Left cardiac atrium (tissue), 4 donors: ENCODE results near the gene LRRC23. TPM values are rescaled to one million over a fixed set of nuclear protein-coding genes. Genes with fewer than 3 reads are reported as not detected.
A peak's percentile ranks its signal among the peaks of the same experiment; 100 is the strongest.
"Not testable (repeated sequence)": the region's sequence is repeated elsewhere in the genome, so short reads cannot be mapped to it uniquely, and the experiment has no call there.

Experiments used
- ATAC-seq, 2 donors: fragments of 200-7000 bp; cut with Tn5 transposase; one replicate each; pipeline ENCODE4 v1.9.1; 2020; ENCODE audit warnings: mild to moderate bottlenecking in 2 of 2, moderate library complexity in 2 of 2
- DNase-seq: peaks from one replicate; pipeline ENCODE4 v3.0.0-alpha.2; 2020
- intact Hi-C, 2 donors: fragments of 100-400 bp; cut with DNase I; formaldehyde crosslinking; loops; one replicate each; pipeline versions ENCODE4 v1.14.1 to v1.15.1; 2022 to 2023
- total RNA-seq, 2 donors: library from RNA; stranded (reverse); fragmentation: NEBNext Ultra II Directional; extraction: Animal tissue kit (Norgen Biotek cat#: 25700); gene quantifications; one replicate each; pipeline ENCODE4 v1.2.1, GENCODE V29; 2021
- donor health status: DM: no; HTN: yes; CAD: no.
- donor health status: DM: no; HTN: yes; CAD: no; lungs with severe emphysema.
- donor health status: DM: yes; HTN: yes; CAD: no.
- donor health status: Dilated cardiomyopathy.

LRRC23 gene
- total RNA-seq, 2 donors from 2014 or later: 8.1 to 10.5 TPM

DNA sequence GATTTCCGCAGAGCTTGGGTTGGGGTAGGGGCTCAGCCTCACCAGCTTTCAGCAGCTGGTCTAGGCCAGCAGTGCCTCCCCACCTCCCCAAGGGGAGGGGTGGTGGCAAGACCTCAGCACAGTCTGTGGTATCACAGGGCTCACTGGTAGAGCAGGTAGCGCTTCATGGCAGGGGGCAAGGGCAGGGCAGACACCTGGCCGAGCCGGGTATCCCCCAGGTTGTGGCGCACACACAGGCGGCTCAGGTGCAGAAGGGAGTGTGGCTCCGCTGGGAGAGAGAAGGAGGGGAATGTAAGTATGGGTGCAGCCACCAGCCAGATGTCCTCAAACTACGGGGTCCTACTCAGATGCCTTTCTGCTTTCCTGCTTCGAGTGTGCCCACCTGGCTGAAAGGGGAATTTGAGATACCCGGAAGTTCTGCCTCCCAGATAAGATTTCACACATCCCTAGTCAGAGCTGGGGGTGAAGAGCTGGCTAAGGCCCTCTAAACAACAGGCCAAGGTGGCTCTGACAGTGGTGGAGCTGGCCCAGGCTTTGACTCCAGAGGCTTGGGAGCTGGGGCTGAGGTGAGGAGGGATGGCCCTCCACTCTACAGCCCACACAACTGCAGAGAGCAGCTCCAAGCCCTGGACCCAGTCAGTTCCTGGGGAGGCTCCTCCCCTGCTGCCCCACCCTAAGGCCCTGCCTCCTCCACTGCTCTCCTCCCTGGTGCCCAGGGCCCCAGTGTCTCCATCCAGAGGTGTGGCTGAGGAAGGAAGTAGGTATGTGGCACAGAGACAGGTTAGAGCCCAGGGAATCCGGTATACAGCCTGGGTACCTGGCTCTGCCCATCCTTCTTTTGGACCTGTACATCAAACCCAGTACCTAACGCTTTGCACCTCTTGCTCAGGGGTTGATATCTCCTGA is 33.3 kb upstream of the LRRC23 start:
- intact Hi-C loops: no loop called here
- DNase-seq (peak; percentile 40), ATAC-seq (no peak)

DNA sequence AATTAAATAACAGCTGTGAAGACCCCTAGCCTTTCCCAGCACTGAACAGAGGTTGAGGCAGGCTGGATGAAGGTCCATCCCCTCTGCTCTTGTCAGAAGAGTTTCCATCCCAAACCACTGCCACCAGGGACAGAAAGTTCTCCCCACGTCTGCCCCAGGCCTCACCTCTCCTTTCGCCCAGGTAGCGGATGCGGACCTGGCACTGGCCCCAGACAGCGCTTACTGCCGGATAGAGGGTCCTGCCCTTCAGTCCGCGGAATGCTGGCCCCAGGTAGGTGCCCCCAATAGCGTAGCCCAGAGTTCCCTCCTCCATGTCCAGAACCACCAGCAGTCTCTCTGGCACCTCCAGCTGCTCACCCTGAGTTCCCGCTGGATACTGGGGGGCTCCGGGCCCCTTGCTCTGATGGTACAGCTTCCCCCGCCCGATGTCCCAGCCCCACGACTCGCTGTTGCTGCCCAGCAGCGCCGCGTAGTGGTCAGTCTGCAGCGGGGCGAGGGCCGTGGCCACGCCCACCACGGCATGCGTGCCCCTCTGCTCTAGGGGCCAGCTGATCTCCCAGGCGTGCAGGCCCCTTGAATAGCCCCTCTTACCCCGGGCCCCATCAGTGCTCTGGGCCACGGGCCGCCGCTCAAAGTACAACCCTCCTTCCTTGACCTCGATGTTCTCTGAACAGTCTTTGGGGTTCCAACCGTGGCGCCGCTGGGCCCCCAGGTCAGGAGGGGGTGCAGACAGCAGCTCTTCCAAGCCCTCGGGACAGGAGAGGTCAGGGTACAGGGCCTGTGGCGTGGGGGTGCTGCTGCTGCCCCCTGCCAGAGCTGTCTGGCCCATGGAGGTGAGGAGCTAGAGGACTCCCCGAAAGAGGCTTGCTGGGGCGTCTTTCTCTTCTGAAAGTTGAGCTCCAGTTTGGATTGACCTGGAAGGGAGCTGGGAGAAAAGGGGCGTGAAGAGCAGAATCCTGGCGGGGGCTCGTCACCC is 32.3 kb upstream of the LRRC23 start:
- intact Hi-C loops: loop anchor here in 1 of 2 donors (2.0 kb wide), 1 partner anchor 18 kb away; no protein-coding TSS in a partner anchor
- ATAC-seq (peak; percentile 72 to 76), DNase-seq (peak; percentile 85)

DNA sequence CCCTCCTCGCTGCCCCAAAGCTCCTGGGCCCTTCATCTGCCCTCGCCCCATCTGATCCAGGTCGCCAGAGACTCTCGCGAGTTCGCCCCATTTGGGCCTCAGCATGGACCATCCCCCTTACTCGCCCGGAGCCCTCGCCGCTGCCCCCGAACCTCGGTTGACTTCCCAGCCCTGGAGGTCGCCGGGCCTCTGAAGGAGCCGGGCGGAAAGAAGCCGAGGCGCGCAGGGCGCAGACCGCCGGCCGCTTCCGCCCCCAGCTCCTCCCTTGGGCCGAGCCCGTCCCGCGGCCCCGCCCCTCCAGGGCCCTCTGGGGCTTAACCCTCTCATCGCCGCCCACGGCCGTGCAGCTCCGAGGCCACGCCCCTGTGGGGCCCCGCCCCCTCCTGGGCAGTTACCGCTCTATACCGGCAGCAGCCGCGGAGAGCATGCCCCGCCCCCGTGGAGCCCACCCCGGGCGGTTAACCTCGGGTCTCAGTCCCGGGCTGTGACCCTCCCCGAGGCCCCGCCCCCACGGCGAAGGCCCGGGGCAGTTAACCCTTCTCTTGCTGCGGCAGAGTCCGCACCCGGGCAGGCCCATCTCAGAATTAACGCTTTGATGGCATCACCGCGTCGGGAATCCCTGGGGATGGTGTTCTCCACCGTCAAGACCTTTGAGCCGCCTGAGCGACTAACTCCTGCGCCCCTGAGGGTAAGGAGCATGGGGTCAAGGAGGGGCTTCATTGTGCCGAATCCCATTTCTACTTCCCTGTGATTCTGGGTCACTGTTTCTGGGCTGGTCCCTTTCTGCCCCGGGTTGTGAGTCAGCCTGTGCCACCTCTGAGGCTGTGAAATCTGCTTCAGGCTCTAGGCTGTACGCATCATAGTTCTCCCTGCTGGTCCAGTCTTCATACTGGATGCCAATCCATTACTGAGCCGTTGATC is 31.3 kb upstream of the LRRC23 start, which contains the start of gene SPSB2:
TSS of gene SPSB2 (minus strand) at position 210 of the 921 bp plus-strand sequence. CDS start 402 bp downstream, outside the sequence.
- DNase-seq (peak; percentile 99), ATAC-seq (peak; percentile 94 to 96)
- intact Hi-C loops: loop anchor here in 1 of 2 donors (2.0 kb wide), 1 partner anchor 17 kb away; no protein-coding TSS in a partner anchor

DNA sequence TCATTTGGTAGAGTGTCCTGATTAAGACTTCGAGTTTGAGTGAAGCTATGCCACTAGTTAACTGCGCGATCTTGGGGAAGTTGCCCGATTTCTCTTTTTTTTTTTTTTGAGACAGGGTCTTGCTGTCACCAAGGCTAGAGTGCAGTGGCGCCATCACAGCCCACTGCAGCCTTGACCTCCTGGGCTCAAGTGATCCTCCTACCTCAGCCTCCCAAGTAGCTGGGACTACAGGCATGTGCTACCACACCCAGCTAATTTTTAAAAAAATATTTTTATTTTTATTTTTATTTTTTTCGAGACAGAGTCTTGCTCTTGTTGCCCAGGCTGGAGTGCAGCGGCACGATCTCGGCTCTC is 30.6 kb upstream of the LRRC23 start:
- DNase-seq, ATAC-seq, intact Hi-C loops: not testable (repeated sequence)

DNA sequence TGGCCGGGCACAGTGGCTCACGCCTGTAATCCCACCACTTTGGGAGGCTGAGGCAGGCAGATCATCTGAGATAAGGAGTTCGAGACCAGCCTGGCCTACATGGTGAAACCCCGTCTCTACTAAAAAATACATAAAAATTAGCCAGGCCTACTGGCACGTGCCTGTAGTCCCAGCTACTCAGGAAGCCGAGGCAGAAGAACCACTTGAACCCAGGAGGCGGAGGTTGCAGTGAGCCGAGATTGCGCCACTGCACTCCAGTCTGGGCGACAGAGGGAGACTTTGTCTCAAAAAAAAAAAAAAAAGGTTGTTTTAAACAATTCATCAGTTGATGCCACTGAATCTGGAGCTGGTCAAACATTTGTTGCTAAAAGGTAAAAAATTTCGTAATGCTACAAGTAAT is 24.8 kb upstream of the LRRC23 start:
- ATAC-seq, DNase-seq, intact Hi-C loops: not testable (repeated sequence)

DNA sequence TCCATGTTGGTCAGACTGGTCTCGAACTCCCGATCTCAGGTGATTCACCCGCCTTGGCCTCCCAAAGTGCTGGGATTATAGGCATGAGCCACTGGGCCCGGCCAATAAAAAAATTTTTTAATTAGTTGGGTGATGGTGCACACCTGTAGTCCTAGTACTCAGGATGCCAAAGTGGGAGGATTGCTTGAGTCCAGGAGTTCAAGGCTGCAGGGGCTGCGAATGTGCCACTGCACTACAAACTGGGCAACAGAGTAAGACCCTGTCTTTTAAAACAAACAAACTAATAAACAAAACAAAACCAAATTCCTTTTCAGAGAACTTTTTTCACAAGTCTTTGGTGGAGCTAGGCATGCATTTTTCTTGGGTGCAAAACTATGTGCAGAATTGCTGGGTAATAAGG is 21.4 kb upstream of the LRRC23 start:
- ATAC-seq (no peak), DNase-seq (no peak)
- intact Hi-C loops: no loop called here

DNA sequence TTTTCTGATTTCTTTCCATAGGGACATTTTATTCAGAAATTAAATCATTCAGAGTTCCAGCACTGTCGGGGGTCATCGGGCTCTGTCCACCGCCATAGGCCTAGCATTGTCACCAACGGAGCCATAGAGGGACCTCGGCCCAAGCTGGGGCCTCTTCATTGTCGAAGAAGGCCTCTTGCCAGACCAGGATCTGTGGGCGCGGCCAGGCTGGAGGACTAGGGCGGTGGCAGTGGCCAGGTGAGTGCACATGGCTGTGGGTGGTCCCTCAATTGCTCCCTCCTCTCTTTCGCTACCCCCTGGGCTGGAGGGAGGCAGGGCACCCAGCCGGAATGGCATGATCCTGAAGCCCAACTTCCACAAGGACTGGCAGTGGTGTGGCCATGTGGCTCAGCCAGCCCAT is 20.9 kb upstream of the LRRC23 start:
- ATAC-seq (no peak), DNase-seq (no peak)
- intact Hi-C loops: no loop called here

DNA sequence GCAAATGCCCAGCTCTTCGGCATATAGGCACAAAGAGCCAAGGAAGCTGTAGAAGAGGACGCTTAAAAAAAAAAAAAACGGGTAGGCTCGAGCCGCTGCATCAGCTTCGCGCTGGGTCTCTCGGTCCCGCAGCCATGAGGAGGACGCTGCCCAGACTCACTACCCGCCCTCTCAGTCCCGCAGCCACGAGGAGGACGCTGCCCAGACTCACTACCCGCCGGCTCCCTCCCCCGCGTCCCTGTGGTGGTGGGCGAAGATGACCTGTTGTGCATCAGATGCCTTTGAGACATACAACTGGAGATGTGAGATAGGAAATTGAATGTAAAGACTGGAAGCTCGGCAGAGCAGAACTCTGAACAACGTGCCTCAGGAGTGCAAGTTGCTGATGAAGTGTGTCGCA is 20.1 kb upstream of the LRRC23 start:
- DNase-seq (no peak), ATAC-seq (no peak)
- intact Hi-C loops: no loop called here

DNA sequence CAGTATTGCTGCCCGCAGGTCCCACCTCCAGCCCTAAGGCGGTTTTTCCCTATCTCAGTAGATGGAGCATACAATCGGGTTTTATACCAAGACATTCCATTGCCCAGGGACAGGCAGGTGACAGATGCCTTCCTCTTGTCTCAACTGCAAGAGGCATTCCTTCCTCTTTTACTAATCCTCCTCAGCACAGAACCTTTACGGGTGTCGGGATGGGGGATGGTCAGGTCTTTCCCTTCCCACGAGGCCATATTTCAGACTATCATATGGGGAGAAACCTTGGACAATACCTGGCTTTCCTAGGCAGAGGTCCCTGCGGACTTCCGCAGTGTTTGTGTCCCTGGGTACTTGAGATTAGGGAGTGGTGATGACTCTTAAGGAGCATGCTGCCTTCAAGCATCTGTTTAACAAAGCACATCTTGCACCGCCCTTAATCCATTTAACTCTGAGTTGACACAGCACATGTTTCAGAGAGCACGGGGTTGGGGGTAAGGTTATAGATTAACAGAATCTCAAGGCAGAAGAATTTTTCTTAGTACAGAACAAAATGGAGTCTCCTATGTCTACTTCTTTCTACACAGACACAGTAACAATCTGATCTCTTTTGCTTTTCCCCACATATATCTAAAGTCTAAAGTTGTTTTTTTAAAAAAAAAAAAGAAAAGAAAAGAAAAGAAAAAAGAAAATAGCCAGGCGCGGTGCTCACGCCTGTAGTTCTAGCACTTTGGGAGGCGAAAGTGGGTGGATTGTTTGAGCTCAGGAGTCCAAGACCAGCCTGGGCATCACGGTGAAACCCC is 18.2 kb upstream of the LRRC23 start:
- DNase-seq, ATAC-seq, intact Hi-C loops: not testable (repeated sequence)

DNA sequence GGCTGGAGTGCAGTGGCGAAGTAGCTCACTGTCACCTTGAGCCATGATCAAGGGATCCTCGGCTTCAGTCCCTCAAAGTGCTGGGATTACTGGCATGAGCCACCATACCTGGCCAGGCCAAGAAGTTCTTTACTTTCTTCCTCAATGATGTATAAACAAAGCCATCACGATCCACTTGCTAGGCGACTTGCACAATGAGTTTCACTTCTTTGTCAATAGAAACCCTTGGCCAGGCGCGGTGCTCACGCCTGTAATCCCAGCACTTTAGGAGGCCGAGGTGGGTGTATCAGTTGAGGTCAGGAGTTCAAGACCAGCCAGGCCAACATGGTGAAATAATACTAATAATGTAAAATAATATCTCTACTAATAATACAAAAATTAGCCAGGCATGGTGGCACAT is 17.2 kb upstream of the LRRC23 start:
- DNase-seq: no peak
- ATAC-seq: no peak
- intact Hi-C loops: no loop called here

DNA sequence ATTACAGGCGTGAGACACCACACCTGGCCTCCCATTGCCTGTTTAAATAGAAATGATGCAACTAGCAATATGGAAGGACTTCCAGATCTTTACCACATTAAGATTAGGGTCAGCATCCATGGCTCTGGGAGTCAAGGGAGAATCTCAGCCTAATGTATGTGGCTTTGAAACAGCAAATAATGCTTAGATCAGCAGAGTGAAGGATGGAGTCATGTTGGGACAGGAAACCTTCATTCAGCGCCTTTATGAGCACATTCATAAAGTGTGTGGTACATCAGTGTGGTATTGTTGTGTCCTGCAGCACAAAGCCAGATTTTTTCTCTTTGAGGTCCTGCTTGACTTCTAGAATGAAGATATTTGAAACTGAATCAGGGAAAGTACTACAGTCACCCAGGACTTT is 16.3 kb upstream of the LRRC23 start:
- no peak for ATAC-seq
- no peak for DNase-seq
- intact Hi-C loops: no loop called here

DNA sequence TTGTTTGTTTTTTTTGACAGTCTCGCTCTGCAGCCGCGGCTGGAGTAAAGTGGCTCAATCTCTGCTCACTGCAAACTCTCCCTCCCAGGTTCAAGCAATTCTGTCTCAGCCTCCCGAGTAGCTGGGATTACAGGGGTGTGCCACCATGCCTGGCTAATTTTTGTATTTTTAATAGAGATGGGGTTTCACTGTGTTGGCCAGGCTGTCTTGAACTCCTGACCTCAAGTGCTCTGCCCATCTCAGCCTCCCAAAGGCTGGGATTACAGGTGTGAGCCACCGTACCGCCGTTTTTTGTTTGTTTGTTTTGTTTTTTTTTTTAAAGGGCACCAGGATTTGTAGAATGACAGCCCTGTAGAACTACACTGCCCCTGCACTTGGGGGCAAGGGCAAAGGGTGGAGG is 15.8 kb upstream of the LRRC23 start:
- intact Hi-C loops, DNase-seq, ATAC-seq: not testable (repeated sequence)

DNA sequence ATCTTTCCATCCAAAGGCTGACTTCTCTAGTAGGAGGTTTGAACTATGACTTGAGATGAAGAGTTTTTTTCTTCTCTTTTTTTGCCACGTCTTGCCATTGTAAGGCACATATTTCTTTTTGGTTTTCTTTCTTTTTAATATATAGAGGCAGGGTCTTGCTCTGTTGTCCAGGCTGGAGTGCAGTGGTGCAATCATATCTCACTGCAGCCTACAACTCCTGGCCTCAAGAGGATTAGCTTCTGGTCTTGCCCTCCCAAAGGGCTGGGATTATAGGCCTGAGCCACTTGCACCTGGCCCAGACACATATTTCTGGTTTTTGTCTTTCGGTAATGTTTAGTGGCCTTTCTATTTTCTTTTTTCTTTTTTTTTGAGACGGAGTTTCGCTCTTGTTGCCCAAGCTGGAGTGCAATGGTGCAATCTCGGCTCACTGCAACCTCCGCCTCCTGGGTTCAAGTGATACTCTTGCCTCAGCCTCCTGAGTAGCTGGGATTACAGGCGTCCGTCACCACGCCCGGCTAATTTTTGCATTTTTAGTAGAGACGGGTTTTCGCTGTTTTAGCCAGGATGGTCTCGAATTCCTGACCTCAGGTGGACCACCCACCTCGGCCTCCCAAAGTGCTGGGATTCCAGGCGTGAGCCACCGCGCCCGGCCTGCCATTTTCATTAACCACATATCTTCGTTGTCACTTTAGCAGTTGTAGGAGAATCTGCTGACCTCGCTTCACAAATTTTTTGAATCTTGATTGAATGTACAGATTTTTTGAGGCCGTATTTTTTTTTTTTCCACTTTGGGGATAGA is 14.6 kb upstream of the LRRC23 start:
- ATAC-seq: not testable (repeated sequence)
- DNase-seq: peak; percentile 27
- intact Hi-C loops: loop anchor here in 1 of 2 donors (2.0 kb wide), 1 partner anchor 17 kb away; the partner anchor contains the start of gene SPSB2

DNA sequence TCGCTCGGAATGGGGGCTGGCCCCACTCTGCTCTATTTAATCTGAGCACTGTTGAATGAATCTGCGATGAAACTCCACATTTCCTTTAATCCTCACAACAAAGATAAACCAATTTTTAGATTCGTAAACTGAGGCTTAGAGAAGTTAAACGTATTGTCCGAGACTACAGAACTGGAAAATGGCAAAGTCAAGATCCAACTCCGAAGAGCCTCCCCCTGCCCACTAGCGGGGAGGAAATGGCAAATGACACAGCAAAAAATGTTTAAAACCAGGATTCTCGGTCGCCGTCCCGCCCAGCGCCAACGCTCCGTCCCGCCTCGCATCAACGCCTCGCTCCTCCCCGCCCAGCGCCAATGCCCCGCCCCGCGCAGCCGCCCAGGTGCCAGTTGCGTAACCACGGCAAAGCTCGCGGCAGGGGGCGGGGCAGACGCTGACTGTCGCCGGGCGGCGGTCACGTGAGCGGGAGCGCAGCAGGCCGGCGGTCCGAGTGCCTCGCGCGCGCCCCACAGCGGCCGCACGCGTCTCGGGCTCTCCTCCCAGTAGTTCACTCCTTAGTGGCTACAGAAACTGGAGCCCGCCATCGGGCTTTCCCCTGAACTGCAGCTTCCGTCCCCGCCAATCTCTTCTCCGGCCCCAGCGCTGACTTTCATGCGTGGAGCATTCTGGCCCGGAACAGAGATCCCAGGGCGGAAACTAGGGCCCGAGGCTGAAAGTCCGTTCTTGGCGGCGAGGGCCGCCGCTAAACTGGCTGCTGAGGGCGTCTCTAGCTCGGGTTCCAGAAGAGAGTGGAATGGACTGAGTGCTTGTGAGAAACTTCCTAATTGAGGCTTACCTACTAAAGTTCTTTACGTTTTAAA is 13.6 kb upstream of the LRRC23 start:
- ATAC-seq: peak; percentile 98 to 99
- DNase-seq: peak; percentile 99
- intact Hi-C loops: loop anchor here in 1 of 2 donors (2.0 kb wide), 1 partner anchor 18 kb away; the partner anchor contains the start of gene SPSB2

DNA sequence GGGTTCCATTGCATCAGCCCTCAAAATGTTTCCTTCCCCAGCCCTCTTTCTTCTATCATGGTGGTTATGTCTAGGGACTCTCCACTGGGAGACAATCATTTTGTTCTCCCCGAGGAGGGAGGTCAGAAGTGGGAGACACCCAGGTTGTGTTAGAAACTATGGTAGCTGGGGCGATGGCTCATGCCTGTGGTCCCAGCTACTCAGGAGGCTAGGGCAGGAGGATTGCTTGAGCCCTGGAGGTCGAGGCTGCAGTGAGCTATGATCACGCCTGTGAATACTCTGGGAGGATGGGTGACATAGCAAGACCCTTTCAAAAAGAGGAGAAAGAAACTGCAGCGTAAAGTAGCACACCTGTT is 13.0 kb upstream of the LRRC23 start:
- ATAC-seq (peak; percentile 0 to 7), DNase-seq (no peak)
- intact Hi-C loops: loop anchor here in 1 of 2 donors (2.0 kb wide), 1 partner anchor 19 kb away; the partner anchor contains the start of gene SPSB2

DNA sequence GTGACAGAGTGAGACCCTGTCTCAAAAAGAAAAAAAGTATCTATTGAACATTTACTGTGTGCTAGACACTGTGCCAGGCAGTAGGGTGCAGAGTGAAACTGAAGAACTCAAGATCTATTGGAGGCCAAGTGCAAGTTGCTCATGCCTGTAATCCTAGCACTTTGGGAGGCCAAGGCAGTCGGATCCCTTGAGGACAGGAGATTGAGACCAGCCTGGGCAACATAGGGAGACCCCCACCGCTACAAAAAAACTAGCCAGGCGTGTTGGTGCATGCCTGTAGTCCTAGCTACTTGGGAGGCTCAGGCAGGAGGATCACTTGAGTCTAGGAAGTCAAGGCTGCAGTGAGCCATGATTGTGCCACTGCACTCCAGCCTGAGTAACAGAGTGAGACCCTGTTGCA is 11.9 kb upstream of the LRRC23 start:
- intact Hi-C loops, DNase-seq, ATAC-seq: not testable (repeated sequence)
